ENCODE measurements around the gene MAP2K5. TPM values are rescaled to one million over a fixed set of nuclear protein-coding genes. Genes with fewer than 3 reads are reported as not detected.

Gene MAP2K5
- polyA plus RNA-seq, 2 of the 4 experiments (the other 2 are of a cell fraction) = 7.8 to 11.0 TPM

DNA sequence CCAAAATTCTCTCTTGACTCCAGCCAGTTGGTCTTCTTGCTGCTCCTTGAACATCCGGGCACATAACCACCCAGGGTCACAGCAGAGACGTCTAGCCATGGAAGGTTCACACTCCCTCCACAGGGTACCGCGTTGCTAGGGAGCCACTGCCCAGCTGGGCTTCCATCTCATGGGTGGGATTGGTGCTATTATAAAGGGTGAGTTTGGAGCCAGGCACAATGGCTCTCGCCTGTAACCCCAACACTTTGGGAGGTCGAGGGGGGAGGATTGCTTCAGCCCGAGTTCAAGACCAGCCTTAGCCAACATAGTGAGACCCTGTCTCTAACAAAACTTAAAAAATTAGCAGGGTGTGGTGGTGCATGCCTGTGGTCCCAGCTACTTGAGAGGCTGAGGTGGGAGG, 265.3 kb downstream of the MAP2K5 start (continued):
- TF ChIP-seq, protein P1, sequence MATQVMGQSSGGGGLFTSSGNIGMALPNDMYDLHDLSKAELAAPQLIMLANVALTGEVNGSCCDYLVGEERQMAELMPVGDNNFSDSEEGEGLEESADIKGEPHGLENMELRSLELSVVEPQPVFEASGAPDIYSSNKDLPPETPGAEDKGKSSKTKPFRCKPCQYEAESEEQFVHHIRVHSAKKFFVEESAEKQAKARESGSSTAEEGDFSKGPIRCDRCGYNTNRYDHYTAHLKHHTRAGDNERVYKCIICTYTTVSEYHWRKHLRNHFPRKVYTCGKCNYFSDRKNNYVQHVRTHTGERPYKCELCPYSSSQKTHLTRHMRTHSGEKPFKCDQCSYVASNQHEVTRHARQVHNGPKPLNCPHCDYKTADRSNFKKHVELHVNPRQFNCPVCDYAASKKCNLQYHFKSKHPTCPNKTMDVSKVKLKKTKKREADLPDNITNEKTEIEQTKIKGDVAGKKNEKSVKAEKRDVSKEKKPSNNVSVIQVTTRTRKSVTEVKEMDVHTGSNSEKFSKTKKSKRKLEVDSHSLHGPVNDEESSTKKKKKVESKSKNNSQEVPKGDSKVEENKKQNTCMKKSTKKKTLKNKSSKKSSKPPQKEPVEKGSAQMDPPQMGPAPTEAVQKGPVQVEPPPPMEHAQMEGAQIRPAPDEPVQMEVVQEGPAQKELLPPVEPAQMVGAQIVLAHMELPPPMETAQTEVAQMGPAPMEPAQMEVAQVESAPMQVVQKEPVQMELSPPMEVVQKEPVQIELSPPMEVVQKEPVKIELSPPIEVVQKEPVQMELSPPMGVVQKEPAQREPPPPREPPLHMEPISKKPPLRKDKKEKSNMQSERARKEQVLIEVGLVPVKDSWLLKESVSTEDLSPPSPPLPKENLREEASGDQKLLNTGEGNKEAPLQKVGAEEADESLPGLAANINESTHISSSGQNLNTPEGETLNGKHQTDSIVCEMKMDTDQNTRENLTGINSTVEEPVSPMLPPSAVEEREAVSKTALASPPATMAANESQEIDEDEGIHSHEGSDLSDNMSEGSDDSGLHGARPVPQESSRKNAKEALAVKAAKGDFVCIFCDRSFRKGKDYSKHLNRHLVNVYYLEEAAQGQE (IDR thresholded peaks at IDR 0.05) = no peak
- TF ChIP-seq, protein P2, sequence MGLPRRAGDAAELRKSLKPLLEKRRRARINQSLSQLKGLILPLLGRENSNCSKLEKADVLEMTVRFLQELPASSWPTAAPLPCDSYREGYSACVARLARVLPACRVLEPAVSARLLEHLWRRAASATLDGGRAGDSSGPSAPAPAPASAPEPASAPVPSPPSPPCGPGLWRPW (IDR thresholded peaks at IDR 0.05) = no peak

DNA sequence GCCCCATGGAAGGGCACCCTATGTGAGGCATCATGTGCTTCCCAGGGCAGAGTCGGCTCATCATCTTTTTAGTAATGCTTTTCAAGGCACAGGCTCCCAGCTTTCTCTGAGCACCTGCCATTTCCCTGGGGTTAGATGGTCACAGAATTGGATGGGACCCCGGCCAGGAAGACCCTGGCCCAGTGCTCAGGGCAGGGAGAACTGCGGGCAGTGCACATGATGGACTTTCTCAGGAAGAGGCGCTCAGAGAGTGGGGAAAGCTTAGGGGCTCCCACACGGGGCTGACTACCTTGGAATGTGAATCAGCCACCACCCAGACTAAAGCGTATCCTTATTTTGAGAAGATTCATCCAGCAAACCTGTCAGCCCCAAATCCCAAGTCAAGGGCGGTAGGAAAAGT, 266.3 kb downstream of the MAP2K5 start:
- POLR2A ChIA-PET = no interaction called here
- Histone ChIP-seq H3K4me2 (no peak overlapping the region), H3K4me3 (no peak overlapping the region), H3K4me1 (no peaks in the 10 kb centered on the region), H3K9me3 (no peaks in the 10 kb centered on the region), H3K27ac (no peak overlapping the region)
- DNase-seq (ENCODE audit: low read depth in 1 of 2, low spot score in 1 of 2) (no peak), ATAC-seq (no peak), FAIRE-seq (no peak)
- CTCF ChIA-PET = interaction anchor here (0.8 to 1.5 kb wide), 3 partner anchors 15 to 352 kb away, joined by 3 to 5 read pairs (median 3); no protein-coding TSS in a partner anchor
- TF ChIP-seq, protein P1 (IDR thresholded peaks at IDR 0.05) = no peak
- TF ChIP-seq, protein P3, sequence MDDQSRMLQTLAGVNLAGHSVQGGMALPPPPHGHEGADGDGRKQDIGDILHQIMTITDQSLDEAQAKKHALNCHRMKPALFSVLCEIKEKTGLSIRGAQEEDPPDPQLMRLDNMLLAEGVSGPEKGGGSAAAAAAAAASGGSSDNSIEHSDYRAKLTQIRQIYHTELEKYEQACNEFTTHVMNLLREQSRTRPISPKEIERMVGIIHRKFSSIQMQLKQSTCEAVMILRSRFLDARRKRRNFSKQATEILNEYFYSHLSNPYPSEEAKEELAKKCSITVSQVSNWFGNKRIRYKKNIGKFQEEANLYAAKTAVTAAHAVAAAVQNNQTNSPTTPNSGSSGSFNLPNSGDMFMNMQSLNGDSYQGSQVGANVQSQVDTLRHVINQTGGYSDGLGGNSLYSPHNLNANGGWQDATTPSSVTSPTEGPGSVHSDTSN (IDR thresholded peaks at IDR 0.05) = no peak
- TF ChIP-seq NR3C1 (IDR thresholded peaks at IDR 0.05) (no peak), POLR2AphosphoS2 (conservative IDR thresholded peaks at IDR 0.05; ENCODE audit: low read length) (no peak), NFE2L2 (conservative IDR thresholded peaks at IDR 0.05; ENCODE audit: low read length) (no peak), HEYL (CRISPR knock-in tag; IDR thresholded peaks at IDR 0.05) (no peak), HDAC2 (IDR thresholded peaks at IDR 0.05) (no peak), CBX8 (IDR thresholded peaks at IDR 0.05) (no peak), HOXB5 (CRISPR knock-in tag; IDR thresholded peaks at IDR 0.05) (no peak), EHMT2 (IDR thresholded peaks at IDR 0.05; ENCODE audit: low read depth) (no peak), SMC3 (IDR thresholded peaks at IDR 0.05) (no peak), JUN (IDR thresholded peaks at IDR 0.05) (no peak), HOXA7 (CRISPR knock-in tag; IDR thresholded peaks at IDR 0.05) (no peak), EHF (CRISPR knock-in tag; IDR thresholded peaks at IDR 0.05) (no peak), CBX2 (IDR thresholded peaks at IDR 0.05; ENCODE audit: borderline replicate concordance, low read depth) (no peak), ZFP36 (IDR thresholded peaks at IDR 0.05; ENCODE audit: borderline replicate concordance, partially characterized antibody) (no peak), BHLHE40 (IDR thresholded peaks at IDR 0.05; ENCODE audit: low read depth, low read length) (no peak), MYC (IDR thresholded peaks at IDR 0.05; ENCODE audit: borderline replicate concordance, low read length) (no peak)
- TF ChIP-seq, protein P4, sequence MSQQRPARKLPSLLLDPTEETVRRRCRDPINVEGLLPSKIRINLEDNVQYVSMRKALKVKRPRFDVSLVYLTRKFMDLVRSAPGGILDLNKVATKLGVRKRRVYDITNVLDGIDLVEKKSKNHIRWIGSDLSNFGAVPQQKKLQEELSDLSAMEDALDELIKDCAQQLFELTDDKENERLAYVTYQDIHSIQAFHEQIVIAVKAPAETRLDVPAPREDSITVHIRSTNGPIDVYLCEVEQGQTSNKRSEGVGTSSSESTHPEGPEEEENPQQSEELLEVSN (IDR thresholded peaks at IDR 0.05; ENCODE audit: borderline replicate concordance, low read depth) = no peak
- TF ChIP-seq, protein P5, sequence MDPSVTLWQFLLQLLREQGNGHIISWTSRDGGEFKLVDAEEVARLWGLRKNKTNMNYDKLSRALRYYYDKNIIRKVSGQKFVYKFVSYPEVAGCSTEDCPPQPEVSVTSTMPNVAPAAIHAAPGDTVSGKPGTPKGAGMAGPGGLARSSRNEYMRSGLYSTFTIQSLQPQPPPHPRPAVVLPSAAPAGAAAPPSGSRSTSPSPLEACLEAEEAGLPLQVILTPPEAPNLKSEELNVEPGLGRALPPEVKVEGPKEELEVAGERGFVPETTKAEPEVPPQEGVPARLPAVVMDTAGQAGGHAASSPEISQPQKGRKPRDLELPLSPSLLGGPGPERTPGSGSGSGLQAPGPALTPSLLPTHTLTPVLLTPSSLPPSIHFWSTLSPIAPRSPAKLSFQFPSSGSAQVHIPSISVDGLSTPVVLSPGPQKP (IDR thresholded peaks at IDR 0.05; ENCODE audit: low read depth, low read length) = no peak
- 73% methylated on average over 7 of the region's 7 CpGs for WGBS (ENCODE audit: missing lambda C conversion rate)
